NCI-H146 treated with DMSO at 0.1 percent for 48 hours (cell line): ENCODE results near the gene RHEX.
"Not testable (repeated sequence)": the region's sequence is repeated elsewhere in the genome, so short reads cannot be mapped to it uniquely, and the experiment has no call there.

Source experiments
- DNase-seq: peaks from one replicate; lab custom pipeline; 2025; ENCODE audit not compliant: unreplicated experiment; lab: John Stamatoyannopoulos, UW

RHEX gene, protein sequence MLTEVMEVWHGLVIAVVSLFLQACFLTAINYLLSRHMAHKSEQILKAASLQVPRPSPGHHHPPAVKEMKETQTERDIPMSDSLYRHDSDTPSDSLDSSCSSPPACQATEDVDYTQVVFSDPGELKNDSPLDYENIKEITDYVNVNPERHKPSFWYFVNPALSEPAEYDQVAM

DNA sequence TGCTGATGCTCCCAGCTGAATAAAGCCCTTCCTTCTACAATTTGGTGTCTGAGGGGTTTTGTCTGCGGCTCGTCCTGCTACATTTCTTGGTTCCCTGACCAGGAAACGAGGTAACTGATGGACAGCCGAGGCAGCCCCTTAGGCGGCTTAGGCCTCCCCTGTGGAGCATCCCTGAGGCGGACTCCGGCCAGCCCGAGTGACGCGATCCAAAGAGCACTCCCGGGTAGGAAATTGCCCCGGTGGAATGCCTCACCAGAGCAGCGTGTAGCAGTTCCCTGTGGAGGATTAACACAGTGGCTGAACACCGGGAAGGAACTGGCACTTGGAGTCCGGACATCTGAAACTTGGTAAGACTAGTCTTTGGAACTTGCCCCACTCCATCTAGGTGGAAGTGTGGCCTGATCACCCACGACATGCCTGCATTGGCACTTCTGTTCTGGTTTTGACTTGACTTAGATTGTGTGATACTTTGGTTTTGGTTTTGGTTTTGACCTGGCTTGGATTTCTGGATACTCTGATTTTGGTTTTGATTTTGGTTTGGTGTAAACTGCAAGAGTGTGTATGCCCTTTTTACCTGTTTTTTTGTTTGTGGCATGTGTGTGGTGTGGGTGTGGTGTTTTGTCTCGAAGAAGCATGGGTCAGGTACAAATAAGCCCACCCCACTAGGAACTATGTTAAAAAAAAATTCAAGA is at the start of gene RHEX:
Gene RHEX, plus strand, starts transcription at position 255 of the 692 bp plus-strand sequence. CDS start 44,656 bp downstream, outside the sequence.
- not testable (repeated sequence) for DNase-seq

- no peak for DNase-seq
Observed at GRCh38 chr1:206003854-206004800, 48.8 kb upstream of the RHEX start.

GRCh38 chr1:206004826-206005225 is 48.1 kb upstream of the RHEX start:
- DNase-seq: no peak

- no peak for DNase-seq
Observed at GRCh38 chr1:206005234-206005633, 47.7 kb upstream of the RHEX start.

- DNase-seq: no peak
Observed at GRCh38 chr1:206005778-206006180, 47.2 kb upstream of the RHEX start.

GRCh38 chr1:206006946-206007345 is 46.0 kb upstream of the RHEX start:
- no peak for DNase-seq

- no peak for DNase-seq
Observed at GRCh38 chr1:206010060-206010459, 42.9 kb upstream of the RHEX start.

- DNase-seq: no peak
Observed at GRCh38 chr1:206011057-206011456, 41.9 kb upstream of the RHEX start.

DNA sequence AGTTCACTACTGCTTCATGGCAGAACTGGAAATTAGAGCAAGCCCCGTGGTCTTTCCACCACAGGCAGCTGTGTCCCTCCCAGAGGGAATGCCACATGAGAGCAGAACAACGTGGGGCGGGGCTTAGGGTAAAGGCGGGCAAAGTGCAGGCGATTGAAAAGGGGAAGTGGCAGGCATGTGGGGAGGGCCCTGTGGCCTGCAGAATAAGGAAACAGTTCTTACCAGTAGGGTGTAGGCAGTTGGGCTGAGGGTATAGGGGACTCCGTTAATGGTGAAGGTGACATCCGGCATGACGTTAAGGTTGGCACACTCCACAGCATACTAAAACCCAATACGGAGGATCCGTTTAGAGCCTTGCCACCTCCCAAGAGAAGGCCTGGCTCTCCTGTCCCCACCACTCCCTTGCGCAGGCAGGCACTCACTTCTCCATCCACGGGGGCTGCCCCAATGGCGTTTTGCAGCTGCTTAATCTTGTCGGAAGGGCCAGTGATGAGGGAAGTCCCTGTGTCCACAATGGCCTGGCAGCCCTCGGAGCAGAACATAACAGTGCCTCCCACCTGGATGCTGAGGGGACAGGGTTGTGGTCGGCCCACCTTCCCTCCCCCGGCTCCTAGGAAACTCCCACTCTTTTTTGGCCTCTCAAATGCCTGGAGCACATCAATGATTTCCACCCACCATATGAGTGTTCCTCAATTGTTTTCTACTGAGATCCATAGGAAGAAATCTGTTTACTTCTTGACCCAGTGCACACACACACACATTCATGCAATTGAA is 40.7 kb upstream of the RHEX start:
- DNase-seq: no peak

- DNase-seq: no peak
Observed at GRCh38 chr1:206013026-206013795, 39.8 kb upstream of the RHEX start.

GRCh38 chr1:206014601-206015000 is 38.4 kb upstream of the RHEX start:
- DNase-seq: no peak

GRCh38 chr1:206015071-206015470 is 37.9 kb upstream of the RHEX start:
- DNase-seq: no peak

DNA sequence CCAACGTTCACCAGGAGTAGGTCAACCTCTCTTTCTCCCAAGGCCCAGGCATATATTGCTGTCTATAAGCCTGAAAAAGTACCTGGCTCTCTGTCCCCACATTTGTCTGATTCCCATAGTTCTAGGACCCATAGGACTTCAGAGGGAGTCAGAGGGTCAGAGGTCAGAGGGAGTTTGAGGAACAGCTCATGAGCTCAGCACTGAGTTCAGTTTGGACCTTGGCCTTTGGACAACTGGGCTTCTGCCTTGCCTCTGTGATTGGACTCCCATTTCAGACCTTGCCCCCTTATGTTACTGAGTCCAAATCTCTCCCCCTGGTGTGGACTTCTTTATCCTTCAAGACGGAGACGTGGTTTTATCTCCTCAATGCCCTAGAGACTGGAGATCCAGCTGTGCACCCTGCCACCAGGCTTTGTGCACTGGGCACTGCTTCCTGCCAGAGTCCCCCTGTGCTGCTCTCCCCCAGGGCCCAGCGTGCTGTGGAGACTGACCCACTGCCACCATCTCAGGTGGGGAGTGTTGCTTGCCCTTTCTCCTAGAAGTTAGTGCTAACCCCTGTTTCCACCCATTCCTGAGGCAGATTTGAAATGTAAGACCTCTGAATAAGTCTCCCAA is 32.5 kb upstream of the RHEX start:
- DNase-seq: no peak

- DNase-seq: no peak
Observed at GRCh38 chr1:206021008-206021625, 31.9 kb upstream of the RHEX start.

- DNase-seq: no peak
Observed at GRCh38 chr1:206021626-206022365, 31.2 kb upstream of the RHEX start.

GRCh38 chr1:206022766-206023165 is 30.2 kb upstream of the RHEX start:
- no peak for DNase-seq

- DNase-seq: no peak
Observed at GRCh38 chr1:206023695-206024094, 29.3 kb upstream of the RHEX start, which contains the start of gene CTSE. CTSE (minus strand) TSS chr1:206023895; CDS start chr1:206023791, 104 bp downstream.

DNA sequence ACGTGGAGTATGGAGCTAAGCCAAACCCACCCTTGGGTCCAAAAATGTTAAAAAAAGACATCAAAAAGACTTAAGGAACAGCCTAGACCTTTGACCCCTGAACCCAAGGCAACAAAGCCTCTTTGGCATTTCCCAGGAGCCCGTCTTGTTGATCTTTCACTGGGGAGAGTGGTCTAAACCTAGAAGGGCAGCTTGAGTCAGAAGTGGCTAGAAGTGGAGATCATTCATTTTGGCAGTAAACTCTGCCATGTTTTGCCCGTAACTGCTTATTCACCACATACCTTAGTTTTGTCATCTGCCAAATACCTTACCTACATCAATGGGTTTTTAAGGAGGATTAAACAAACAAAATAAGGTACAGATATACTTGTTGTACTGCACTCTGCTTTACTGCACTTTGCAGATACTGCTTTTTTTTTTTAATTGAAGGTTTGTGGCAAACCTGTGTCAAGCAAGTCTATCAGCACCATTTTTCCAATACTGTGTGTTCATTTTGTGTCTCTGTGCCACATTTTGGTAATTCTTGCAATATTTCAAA is 27.6 kb upstream of the RHEX start:
- no peak for DNase-seq
